Measurements from ENCODE around the gene SFXN5.

DNA sequence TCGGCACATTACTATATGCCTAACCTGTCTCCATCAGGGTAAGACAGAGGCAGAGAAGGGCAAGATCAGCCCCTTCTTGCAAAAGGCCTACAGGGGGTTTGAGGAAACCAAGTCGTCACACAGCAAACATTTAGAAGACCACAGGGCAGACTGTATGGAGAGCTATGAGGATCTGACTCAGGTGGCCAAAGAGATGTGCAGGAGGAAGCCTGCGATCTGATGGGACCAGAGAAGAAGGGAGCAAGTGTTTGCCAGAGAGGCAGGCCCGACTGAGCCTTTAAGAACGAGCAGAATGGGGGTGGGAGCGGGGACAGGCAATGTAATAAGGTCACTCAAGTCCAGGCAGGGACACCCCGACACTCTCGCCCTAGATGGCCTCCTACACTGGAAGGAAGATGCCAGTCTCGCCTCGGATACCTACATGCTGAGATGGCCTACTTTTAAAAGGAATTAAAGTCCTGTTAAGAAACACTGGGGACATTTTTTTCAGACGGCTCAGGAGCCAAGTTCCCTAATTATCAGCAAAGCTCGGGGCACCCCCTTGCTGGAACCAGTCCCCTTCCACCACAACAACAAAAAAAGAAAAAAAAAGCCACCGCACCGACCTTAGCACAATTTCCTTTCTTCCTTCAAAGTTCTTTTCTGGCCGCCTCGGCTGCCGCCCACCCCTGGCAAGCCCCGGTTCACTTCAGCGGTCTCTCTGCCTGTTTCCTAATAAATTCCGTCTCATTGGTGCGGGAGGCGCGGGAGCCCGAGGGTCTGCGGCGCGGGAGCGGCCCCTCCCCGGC, 1.5 kb downstream of the SFXN5 start:
- TF ChIP-seq POLR2AphosphoS5 (IDR thresholded peaks at IDR 0.05) = no peak
- TF ChIP-seq, protein P1, sequence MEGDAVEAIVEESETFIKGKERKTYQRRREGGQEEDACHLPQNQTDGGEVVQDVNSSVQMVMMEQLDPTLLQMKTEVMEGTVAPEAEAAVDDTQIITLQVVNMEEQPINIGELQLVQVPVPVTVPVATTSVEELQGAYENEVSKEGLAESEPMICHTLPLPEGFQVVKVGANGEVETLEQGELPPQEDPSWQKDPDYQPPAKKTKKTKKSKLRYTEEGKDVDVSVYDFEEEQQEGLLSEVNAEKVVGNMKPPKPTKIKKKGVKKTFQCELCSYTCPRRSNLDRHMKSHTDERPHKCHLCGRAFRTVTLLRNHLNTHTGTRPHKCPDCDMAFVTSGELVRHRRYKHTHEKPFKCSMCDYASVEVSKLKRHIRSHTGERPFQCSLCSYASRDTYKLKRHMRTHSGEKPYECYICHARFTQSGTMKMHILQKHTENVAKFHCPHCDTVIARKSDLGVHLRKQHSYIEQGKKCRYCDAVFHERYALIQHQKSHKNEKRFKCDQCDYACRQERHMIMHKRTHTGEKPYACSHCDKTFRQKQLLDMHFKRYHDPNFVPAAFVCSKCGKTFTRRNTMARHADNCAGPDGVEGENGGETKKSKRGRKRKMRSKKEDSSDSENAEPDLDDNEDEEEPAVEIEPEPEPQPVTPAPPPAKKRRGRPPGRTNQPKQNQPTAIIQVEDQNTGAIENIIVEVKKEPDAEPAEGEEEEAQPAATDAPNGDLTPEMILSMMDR (IDR thresholded peaks at IDR 0.05) = no peak
- no peak for TF ChIP-seq POLR2A (IDR thresholded peaks at IDR 0.05)

Measured in prostate gland (tissue), 2 donors.